HG03520 (cell line): ENCODE data around the gene CCL21.
A peak's percentile ranks its signal among the peaks of the same experiment; 100 is the strongest.

ENCODE experiments used
- ATAC-seq: cut with Tn5 transposase; IDR thresholded peaks from one replicate; pipeline ENCODE4 v1.9.1; 2021; ENCODE audit warnings: mild to moderate bottlenecking, moderate library complexity; ENCODE audit not compliant: unreplicated experiment

Gene CCL21

GRCh38 chr9:34709196-34709978 lies 549 bp downstream of the CCL21 start:
- no peak for ATAC-seq

GRCh38 chr9:34707130-34707529 lies 2.8 kb downstream of the CCL21 start:
- no peak for ATAC-seq

GRCh38 chr9:34701769-34702736 lies 7.9 kb downstream of the CCL21 start:
- peak; percentile 59 for ATAC-seq

- peak; percentile 44 for ATAC-seq
These were observed 8.7 kb downstream of the CCL21 start for GRCh38 chr9:34701023-34701768.

GRCh38 chr9:34694811-34695210 lies 15.1 kb downstream of the CCL21 start:
- ATAC-seq: no peak

- no peak for ATAC-seq
These were observed 16.4 kb downstream of the CCL21 start for GRCh38 chr9:34693560-34693959.

- ATAC-seq: no peak
These were observed 18.0 kb downstream of the CCL21 start for GRCh38 chr9:34691936-34692315.

- no peak for ATAC-seq
These were observed 18.7 kb downstream of the CCL21 start, which contains the start of gene CCL19 for GRCh38 chr9:34690983-34691935. Gene CCL19 (minus strand): TSS chr9:34691276. CDS start chr9:34691139, 137 bp downstream.

GRCh38 chr9:34689512-34689911 lies 20.4 kb downstream of the CCL21 start:
- no peak for ATAC-seq

GRCh38 chr9:34689116-34689470 lies 20.8 kb downstream of the CCL21 start:
- no peak for ATAC-seq

- ATAC-seq: no peak
These were observed 21.4 kb downstream of the CCL21 start for GRCh38 chr9:34688329-34689115.

GRCh38 chr9:34687276-34688030 lies 22.5 kb downstream of the CCL21 start:
- ATAC-seq: no peak

GRCh38 chr9:34686732-34687131 lies 23.2 kb downstream of the CCL21 start:
- no peak for ATAC-seq

- ATAC-seq: no peak
These were observed 23.7 kb downstream of the CCL21 start for GRCh38 chr9:34686231-34686630.

- ATAC-seq: no peak
These were observed 24.3 kb downstream of the CCL21 start for GRCh38 chr9:34685591-34685990.

- ATAC-seq: no peak
These were observed 25.1 kb downstream of the CCL21 start for GRCh38 chr9:34684816-34685215.

- ATAC-seq: no peak
These were observed 25.8 kb downstream of the CCL21 start for GRCh38 chr9:34684145-34684544.

- ATAC-seq: no peak
These were observed 34.1 kb downstream of the CCL21 start for GRCh38 chr9:34675869-34676268.
